ENCODE measurements around the gene AIF1. TPM values are rescaled to one million over a fixed set of nuclear protein-coding genes. Genes with fewer than 3 reads are reported as not detected.
"Not testable (repeated sequence)": the region's sequence is repeated elsewhere in the genome, so short reads cannot be mapped to it uniquely, and the experiment has no call there.

Gene AIF1
- total and polyA plus RNA-seq, 2 donors (not counting 1 experiment from before 2014, with no cell fraction given) = not detected

GRCh38 chr6:31587791-31588777 is 26.9 kb upstream of the AIF1 start:
- H4K20me1 ChIP-seq (ENCODE audit: control insufficient read depth, extremely low read depth, insufficient read depth, low read length) = no peaks in the 10 kb centered on the region
- H3K4me3 ChIP-seq (replicated peaks in 1 of 4; ENCODE audit: control extremely low read depth in 1 of 4, insufficient read depth in 1 of 4, low read depth in 3 of 4, low read length in 4 of 4) = no peak overlapping the region
- no peak for TF ChIP-seq EZH2 (IDR thresholded peaks at IDR 0.05; ENCODE audit: low read length, missing control alignments)
- TF ChIP-seq CTCF (conservative IDR thresholded peaks at IDR 0.05 in 1 of 2, IDR thresholded peaks at IDR 0.05 in 1 of 2; ENCODE audit: low read depth in 1 of 2, low read length in 2 of 2) = no peak
- no peak overlapping the region for H3K27ac ChIP-seq (ENCODE audit: insufficient read depth, low read length)
- peaks cover 4% of the 10 kb centered on the region for H3K27me3 ChIP-seq (ENCODE audit: control insufficient read depth, insufficient read depth, low read length)
- H2AFZ ChIP-seq (ENCODE audit: low read length) = no peak overlapping the region
- H3K9ac ChIP-seq (ENCODE audit: insufficient read depth, low read length) = no peak overlapping the region
- H3K9me3 ChIP-seq (ENCODE audit: control insufficient read depth, insufficient read depth, low read depth, low read length) = no peaks in the 10 kb centered on the region
- H3K4me1 ChIP-seq (ENCODE audit: control insufficient read depth, extremely low read depth, insufficient read depth, low read length) = no peaks in the 10 kb centered on the region
- H3K79me2 ChIP-seq (ENCODE audit: control insufficient read depth, insufficient read depth, low read length) = no peaks in the 10 kb centered on the region
- H3K4me2 ChIP-seq (ENCODE audit: extremely low read depth, insufficient read depth, low read length) = no peak overlapping the region
- no peaks in the 10 kb centered on the region for H3K36me3 ChIP-seq (ENCODE audit: control insufficient read depth, insufficient read depth, low read length)
- DNase-seq (ENCODE audit: low read depth in 2 of 2) = no peak

GRCh38 chr6:31588871-31589650 is 26.0 kb upstream of the AIF1 start:
- no peak overlapping the region for H3K27ac ChIP-seq (ENCODE audit: insufficient read depth, low read length)
- no peaks in the 10 kb centered on the region for H3K36me3 ChIP-seq (ENCODE audit: control insufficient read depth, insufficient read depth, low read length)
- no peaks in the 10 kb centered on the region for H3K4me1 ChIP-seq (ENCODE audit: control insufficient read depth, extremely low read depth, insufficient read depth, low read length)
- no peak overlapping the region for H3K4me3 ChIP-seq (replicated peaks in 1 of 4; ENCODE audit: control extremely low read depth in 1 of 4, insufficient read depth in 1 of 4, low read depth in 3 of 4, low read length in 4 of 4)
- no peak overlapping the region for H2AFZ ChIP-seq (ENCODE audit: low read length)
- no peaks in the 10 kb centered on the region for H3K79me2 ChIP-seq (ENCODE audit: control insufficient read depth, insufficient read depth, low read length)
- H3K27me3 ChIP-seq (ENCODE audit: control insufficient read depth, insufficient read depth, low read length) = peaks cover 2% of the 10 kb centered on the region
- no peak for TF ChIP-seq EZH2 (IDR thresholded peaks at IDR 0.05; ENCODE audit: low read length, missing control alignments)
- TF ChIP-seq CTCF (conservative IDR thresholded peaks at IDR 0.05 in 1 of 2, IDR thresholded peaks at IDR 0.05 in 1 of 2; ENCODE audit: low read depth in 1 of 2, low read length in 2 of 2) = no peak
- no peak overlapping the region for H3K4me2 ChIP-seq (ENCODE audit: extremely low read depth, insufficient read depth, low read length)
- H4K20me1 ChIP-seq (ENCODE audit: control insufficient read depth, extremely low read depth, insufficient read depth, low read length) = no peaks in the 10 kb centered on the region
- H3K9me3 ChIP-seq (ENCODE audit: control insufficient read depth, insufficient read depth, low read depth, low read length) = no peaks in the 10 kb centered on the region
- no peak for DNase-seq (ENCODE audit: low read depth in 2 of 2)
- H3K9ac ChIP-seq (ENCODE audit: insufficient read depth, low read length) = no peak overlapping the region

- not testable (repeated sequence) for H3K9ac ChIP-seq (ENCODE audit: insufficient read depth, low read length); DNase-seq (ENCODE audit: low read depth in 2 of 2); H3K79me2 ChIP-seq (ENCODE audit: control insufficient read depth, insufficient read depth, low read length); H3K27me3 ChIP-seq (ENCODE audit: control insufficient read depth, insufficient read depth, low read length); H3K4me2 ChIP-seq (ENCODE audit: extremely low read depth, insufficient read depth, low read length); H3K4me1 ChIP-seq (ENCODE audit: control insufficient read depth, extremely low read depth, insufficient read depth, low read length); H4K20me1 ChIP-seq (ENCODE audit: control insufficient read depth, extremely low read depth, insufficient read depth, low read length); H3K4me3 ChIP-seq (replicated peaks in 1 of 4; ENCODE audit: control extremely low read depth in 1 of 4, insufficient read depth in 1 of 4, low read depth in 3 of 4, low read length in 4 of 4); H2AFZ ChIP-seq (ENCODE audit: low read length); H3K36me3 ChIP-seq (ENCODE audit: control insufficient read depth, insufficient read depth, low read length); H3K9me3 ChIP-seq (ENCODE audit: control insufficient read depth, insufficient read depth, low read depth, low read length); H3K27ac ChIP-seq (ENCODE audit: insufficient read depth, low read length)
Measured at GRCh38 chr6:31590691-31591090, 24.3 kb upstream of the AIF1 start.

Data from fibroblast of lung (primary cell).